WTC11 (cell line): ENCODE measurements around the gene CTAGE6. TPM values are rescaled to one million over a fixed set of nuclear protein-coding genes. Genes with fewer than 3 reads are reported as not detected.
"Not testable (repeated sequence)": the region's sequence is repeated elsewhere in the genome, so short reads cannot be mapped to it uniquely, and the experiment has no call there.

Source experiments
- ATAC-seq: fragments of 200-7000 bp; cut with Tn5 transposase; 2 replicates; pipeline ENCODE4 v1.10.0; 2021; ENCODE audit warnings: mild to moderate bottlenecking, moderate library complexity
- CTCF ChIA-PET: fragments of 300-600 bp; sonication (Branson Sonifier 250); formaldehyde crosslinking; loops from one replicate; lab custom pipeline; 2021; ENCODE audit warnings: antibody characterized with exemption; lab: Charles Lee
- POLR2A ChIA-PET: fragments of 350-600 bp; sonication (Branson Sonifier 250); formaldehyde crosslinking; loops from one replicate; lab custom pipeline; 2021; ENCODE audit warnings: antibody characterized with exemption; lab: Charles Lee
- DNase-seq: peaks from one replicate; pipeline ENCODE4 v3.0.0; 2021; ENCODE audit warnings: low spot score
- H3K27ac Mint-ChIP-seq: 2 replicates; pipeline ENCODE4 v1.8.0; 2021; ENCODE audit warnings: mixed read lengths
- H3K27me3 Mint-ChIP-seq: 2 replicates; pipeline ENCODE4 v1.8.0; 2021; ENCODE audit warnings: low read depth, mild to moderate bottlenecking, moderate library complexity, mixed read lengths
- H3K36me3 Mint-ChIP-seq: 2 replicates; pipeline ENCODE4 v1.8.0; 2021; ENCODE audit warnings: mixed read lengths
- H3K4me1 Mint-ChIP-seq: 2 replicates; pipeline ENCODE4 v1.8.0; 2022; ENCODE audit warnings: mixed read lengths
- H3K4me3 Mint-ChIP-seq: 2 replicates; pipeline ENCODE4 v1.8.0; 2021; ENCODE audit warnings: mild to moderate bottlenecking, moderate library complexity, mixed read lengths
- H3K9me3 Mint-ChIP-seq: 2 replicates; pipeline ENCODE4 v1.8.0; 2021; ENCODE audit warnings: mixed read lengths
- CDX4 ChIP-seq: fragments of 250-450 bp; sonication (Bioruptor Pico); IDR thresholded peaks from 2 replicates; pipeline ENCODE4 v1.9.0; 2021; ENCODE audit warnings: moderate library complexity, mild to moderate bottlenecking, inconsistent platforms, borderline replicate concordance
- ESRRA ChIP-seq: sonication (generic); formaldehyde crosslinking; IDR thresholded peaks from 2 replicates; pipeline ENCODE4 v1.8.1; 2022; ENCODE audit warnings: mild to moderate bottlenecking, missing genetic modification reagents, borderline replicate concordance
- ETV6 ChIP-seq: sonication (generic); formaldehyde crosslinking; IDR thresholded peaks from 2 replicates; pipeline ENCODE4 v1.8.1; 2022; ENCODE audit warnings: mild to moderate bottlenecking, missing genetic modification reagents
- GRHL2 ChIP-seq: fragments of 250-450 bp; sonication (Bioruptor Pico); IDR thresholded peaks from 2 replicates; pipeline ENCODE4 v1.8.0; 2022; ENCODE audit warnings: mild to moderate bottlenecking, moderate library complexity; ENCODE audit not compliant: insufficient replicate concordance, severe bottlenecking
- MXD4 ChIP-seq: fragments of 250-450 bp; sonication (Bioruptor Pico); IDR thresholded peaks from 2 replicates; pipeline ENCODE4 v1.8.0; 2021; ENCODE audit warnings: mild to moderate bottlenecking, moderate library complexity, borderline replicate concordance
- OVOL2 ChIP-seq: fragments of 250-450 bp; sonication (Bioruptor Pico); IDR thresholded peaks from 2 replicates; pipeline ENCODE4 v1.9.0; 2021; ENCODE audit warnings: mild to moderate bottlenecking, borderline replicate concordance
- PREB ChIP-seq: sonication (generic); formaldehyde crosslinking; IDR thresholded peaks from 2 replicates; pipeline ENCODE4 v1.8.1; 2022; ENCODE audit warnings: mild to moderate bottlenecking, missing genetic modification reagents, moderate library complexity, borderline replicate concordance
- RELA ChIP-seq: sonication (generic); formaldehyde crosslinking; IDR thresholded peaks from 2 replicates; pipeline ENCODE4 v1.8.1; 2022; ENCODE audit warnings: missing genetic modification reagents, mild to moderate bottlenecking, borderline replicate concordance
- TCF7 ChIP-seq: sonication (generic); formaldehyde crosslinking; IDR thresholded peaks from 2 replicates; pipeline ENCODE4 v1.8.0; 2022; ENCODE audit warnings: mild to moderate bottlenecking, low read depth, missing genetic modification reagents, moderate library complexity
- ZBTB43 ChIP-seq: sonication (generic); formaldehyde crosslinking; IDR thresholded peaks from 2 replicates; pipeline ENCODE4 v1.8.1; 2023; ENCODE audit warnings: mild to moderate bottlenecking, missing genetic modification reagents
- ZNF138 ChIP-seq: sonication (generic); formaldehyde crosslinking; conservative IDR thresholded peaks from 2 replicates; pipeline ENCODE4 v1.8.1; 2022; ENCODE audit warnings: mild to moderate bottlenecking, moderate library complexity, missing genetic modification reagents
- ZNF512 ChIP-seq: sonication (generic); formaldehyde crosslinking; IDR thresholded peaks from 2 replicates; pipeline ENCODE4 v1.8.1; 2022; ENCODE audit warnings: missing genetic modification reagents, borderline replicate concordance
- total RNA-seq: library from RNA; stranded (reverse); gene quantifications from 3 replicates; pipeline ENCODE4 v1.2.3, GENCODE V29; 2021
- TF ChIP-seq, protein P1 (sequence below): sonication (generic); formaldehyde crosslinking; IDR thresholded peaks from 2 replicates; pipeline ENCODE4 v1.8.1; 2023; ENCODE audit warnings: mild to moderate bottlenecking, missing genetic modification reagents
- TF ChIP-seq, protein P2 (sequence below): sonication (generic); formaldehyde crosslinking; conservative IDR thresholded peaks from 2 replicates; pipeline ENCODE4 v1.8.1; 2022; ENCODE audit warnings: mild to moderate bottlenecking, missing genetic modification reagents
- TF ChIP-seq, protein P3 (sequence below): fragments of 200-600 bp; IDR thresholded peaks from 2 replicates; pipeline ENCODE4 v1.8.0; 2022; ENCODE audit warnings: antibody characterized with exemption

Gene CTAGE6
- total RNA-seq, 1 experiment from 2014 or later: not detected

GRCh38 chr7:143763065-143763464 lies 5.6 kb upstream of the CTAGE6 start:
- ATAC-seq, DNase-seq, H3K36me3 Mint-ChIP-seq, H3K4me3 Mint-ChIP-seq, CTCF ChIA-PET, H3K4me1 Mint-ChIP-seq, POLR2A ChIA-PET, H3K9me3 Mint-ChIP-seq, H3K27ac Mint-ChIP-seq, H3K27me3 Mint-ChIP-seq: not testable (repeated sequence)

DNA sequence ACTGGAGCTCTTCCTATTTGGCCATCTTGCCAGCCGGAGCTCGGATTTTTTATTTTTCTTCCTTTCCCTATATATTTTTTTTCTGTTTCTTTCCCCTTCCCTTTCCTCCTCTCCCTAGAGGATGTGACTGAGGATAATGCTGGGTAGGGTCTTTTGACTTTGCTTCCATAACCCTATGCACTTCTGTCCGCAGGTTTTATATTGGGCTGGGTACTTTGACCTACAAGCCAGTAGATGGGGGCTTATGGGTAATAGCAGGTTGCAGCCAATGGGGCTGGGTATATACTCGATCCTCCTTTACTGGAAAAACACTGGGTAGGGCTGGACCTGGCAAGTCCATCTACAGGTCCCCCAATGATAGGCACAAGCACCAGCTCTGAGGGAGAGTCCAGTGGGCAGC lies 12.2 kb downstream of the CTAGE6 start:
- H3K4me1 Mint-ChIP-seq, H3K27me3 Mint-ChIP-seq, H3K27ac Mint-ChIP-seq, H3K4me3 Mint-ChIP-seq, H3K9me3 Mint-ChIP-seq, POLR2A ChIA-PET, H3K36me3 Mint-ChIP-seq, CTCF ChIA-PET, DNase-seq: not testable (repeated sequence)
- ATAC-seq: peak; percentile 57

- H3K4me1 Mint-ChIP-seq, H3K27me3 Mint-ChIP-seq, POLR2A ChIA-PET, H3K9me3 Mint-ChIP-seq, H3K4me3 Mint-ChIP-seq, H3K36me3 Mint-ChIP-seq, H3K27ac Mint-ChIP-seq, DNase-seq: not testable (repeated sequence)
- peak; percentile 81 for ATAC-seq
- CTCF ChIA-PET: interaction anchor here (0.6 to 1.7 kb wide), 5 partner anchors 9 to 927 kb away, joined by 3 to 10 read pairs (median 4); no protein-coding TSS in a partner anchor
Measured at GRCh38 chr7:143737037-143737819, 20.3 kb downstream of the CTAGE6 start.

DNA sequence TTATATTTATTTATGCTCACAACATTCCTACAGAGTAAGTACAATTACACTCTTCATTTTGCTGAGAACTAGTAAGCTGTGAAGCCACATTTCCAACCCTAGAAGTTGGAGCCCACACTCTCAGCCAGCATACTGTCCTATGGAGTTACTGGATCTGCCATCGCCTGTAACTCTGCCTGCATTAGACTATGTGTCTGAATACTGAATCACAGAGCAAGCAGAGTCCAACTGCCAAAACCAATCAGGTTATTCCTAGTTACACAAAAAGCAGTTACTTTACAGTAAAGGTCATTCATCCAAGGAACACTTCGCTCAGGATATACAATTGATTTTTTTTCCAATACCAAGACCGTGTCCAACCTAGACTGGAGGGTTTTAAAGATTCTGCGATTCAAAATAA lies 21.5 kb downstream of the CTAGE6 start:
- ATAC-seq: no peak
- DNase-seq: no peak
- CTCF ChIA-PET: interaction anchor here (0.6 to 1.7 kb wide), 3 partner anchors 8 to 392 kb away, joined by 4 to 10 read pairs (median 5); no protein-coding TSS in a partner anchor
- Mint-ChIP-seq H3K4me1 (peaks cover 5% of the 10 kb centered on the region; the same call in 1 of the 2 replicates), H3K36me3 (no peaks in the 10 kb centered on the region), H3K27ac (no peak overlapping the region), H3K27me3 (peaks cover 3% of the 10 kb centered on the region), H3K9me3 (no peaks in the 10 kb centered on the region), H3K4me3 (no peak overlapping the region)
- POLR2A ChIA-PET: no interaction called here
- TF ChIP-seq, protein P1, sequence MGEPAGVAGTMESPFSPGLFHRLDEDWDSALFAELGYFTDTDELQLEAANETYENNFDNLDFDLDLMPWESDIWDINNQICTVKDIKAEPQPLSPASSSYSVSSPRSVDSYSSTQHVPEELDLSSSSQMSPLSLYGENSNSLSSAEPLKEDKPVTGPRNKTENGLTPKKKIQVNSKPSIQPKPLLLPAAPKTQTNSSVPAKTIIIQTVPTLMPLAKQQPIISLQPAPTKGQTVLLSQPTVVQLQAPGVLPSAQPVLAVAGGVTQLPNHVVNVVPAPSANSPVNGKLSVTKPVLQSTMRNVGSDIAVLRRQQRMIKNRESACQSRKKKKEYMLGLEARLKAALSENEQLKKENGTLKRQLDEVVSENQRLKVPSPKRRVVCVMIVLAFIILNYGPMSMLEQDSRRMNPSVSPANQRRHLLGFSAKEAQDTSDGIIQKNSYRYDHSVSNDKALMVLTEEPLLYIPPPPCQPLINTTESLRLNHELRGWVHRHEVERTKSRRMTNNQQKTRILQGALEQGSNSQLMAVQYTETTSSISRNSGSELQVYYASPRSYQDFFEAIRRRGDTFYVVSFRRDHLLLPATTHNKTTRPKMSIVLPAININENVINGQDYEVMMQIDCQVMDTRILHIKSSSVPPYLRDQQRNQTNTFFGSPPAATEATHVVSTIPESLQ (CRISPR knock-in tag): no peak
- TF ChIP-seq OVOL2 (CRISPR knock-in tag) (no peak), ESRRA (CRISPR knock-in tag) (no peak), TCF7 (CRISPR knock-in tag) (no peak), ETV6 (CRISPR knock-in tag) (no peak), MXD4 (CRISPR knock-in tag) (no peak), CDX4 (CRISPR knock-in tag) (no peak), ZNF138 (CRISPR knock-in tag) (no peak), PREB (CRISPR knock-in tag) (no peak), ZNF512 (CRISPR knock-in tag) (no peak), ZBTB43 (CRISPR knock-in tag) (no peak), RELA (CRISPR knock-in tag) (no peak), GRHL2 (CRISPR knock-in tag) (no peak)
- TF ChIP-seq, protein P2, sequence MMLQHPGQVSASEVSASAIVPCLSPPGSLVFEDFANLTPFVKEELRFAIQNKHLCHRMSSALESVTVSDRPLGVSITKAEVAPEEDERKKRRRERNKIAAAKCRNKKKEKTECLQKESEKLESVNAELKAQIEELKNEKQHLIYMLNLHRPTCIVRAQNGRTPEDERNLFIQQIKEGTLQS (CRISPR knock-in tag): no peak
- TF ChIP-seq, protein P3, sequence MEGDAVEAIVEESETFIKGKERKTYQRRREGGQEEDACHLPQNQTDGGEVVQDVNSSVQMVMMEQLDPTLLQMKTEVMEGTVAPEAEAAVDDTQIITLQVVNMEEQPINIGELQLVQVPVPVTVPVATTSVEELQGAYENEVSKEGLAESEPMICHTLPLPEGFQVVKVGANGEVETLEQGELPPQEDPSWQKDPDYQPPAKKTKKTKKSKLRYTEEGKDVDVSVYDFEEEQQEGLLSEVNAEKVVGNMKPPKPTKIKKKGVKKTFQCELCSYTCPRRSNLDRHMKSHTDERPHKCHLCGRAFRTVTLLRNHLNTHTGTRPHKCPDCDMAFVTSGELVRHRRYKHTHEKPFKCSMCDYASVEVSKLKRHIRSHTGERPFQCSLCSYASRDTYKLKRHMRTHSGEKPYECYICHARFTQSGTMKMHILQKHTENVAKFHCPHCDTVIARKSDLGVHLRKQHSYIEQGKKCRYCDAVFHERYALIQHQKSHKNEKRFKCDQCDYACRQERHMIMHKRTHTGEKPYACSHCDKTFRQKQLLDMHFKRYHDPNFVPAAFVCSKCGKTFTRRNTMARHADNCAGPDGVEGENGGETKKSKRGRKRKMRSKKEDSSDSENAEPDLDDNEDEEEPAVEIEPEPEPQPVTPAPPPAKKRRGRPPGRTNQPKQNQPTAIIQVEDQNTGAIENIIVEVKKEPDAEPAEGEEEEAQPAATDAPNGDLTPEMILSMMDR: no peak
